Astrocyte of the cerebellum (primary cell): ENCODE data around the gene UBP1.
"Not testable (repeated sequence)": the region's sequence is repeated elsewhere in the genome, so short reads cannot be mapped to it uniquely, and the experiment has no call there.

Experiments
- DNase-seq: peaks from one replicate; pipeline ENCODE4 v3.0.0-alpha.2; 2011; ENCODE audit warnings: low read depth
- H3K4me3 ChIP-seq: 2 replicates; pipeline ENCODE4 v1.5.1; 2011; ENCODE audit warnings: mild to moderate bottlenecking, low read depth, low read length, moderate library complexity
- CTCF ChIP-seq: IDR thresholded peaks from 2 replicates; pipeline ENCODE4 v1.5.1; 2012; ENCODE audit warnings: low read length, low read depth, moderate library complexity, mild to moderate bottlenecking; ENCODE audit errors: missing control alignments
- in situ Hi-C: cut with HindIII; loops from 2 replicates; pipeline ENCODE4 v1.10.0; 2017; ENCODE audit warnings: low sequenced_read_pairs

UBP1 gene

GRCh38 chr3:33433843-33434242, 6.4 kb downstream of the UBP1 start:
- in situ Hi-C loops: no loop called here
- H3K4me3 ChIP-seq: no peak overlapping the region
- DNase-seq: no peak
- TF ChIP-seq CTCF: no peak

- no peak for TF ChIP-seq CTCF
- no peak overlapping the region for H3K4me3 ChIP-seq
- in situ Hi-C loops: no loop called here
- DNase-seq: no peak
Observed at GRCh38 chr3:33430571-33430970, 9.6 kb downstream of the UBP1 start.

- DNase-seq: no peak
- no peak overlapping the region for H3K4me3 ChIP-seq
- TF ChIP-seq CTCF: no peak
- in situ Hi-C loops: no loop called here
Observed at GRCh38 chr3:33430061-33430460, 10.1 kb downstream of the UBP1 start.

- in situ Hi-C loops, DNase-seq, H3K4me3 ChIP-seq: not testable (repeated sequence)
Observed at GRCh38 chr3:33429306-33429705, 10.9 kb downstream of the UBP1 start.

- H3K4me3 ChIP-seq: no peak overlapping the region
- in situ Hi-C loops: no loop called here
- TF ChIP-seq CTCF: no peak
- no peak for DNase-seq
Observed at GRCh38 chr3:33428734-33429133, 11.5 kb downstream of the UBP1 start.

GRCh38 chr3:33426630-33427317, 13.4 kb downstream of the UBP1 start:
- TF ChIP-seq CTCF: no peak
- in situ Hi-C loops: no loop called here
- DNase-seq: no peak
- no peak overlapping the region for H3K4me3 ChIP-seq

GRCh38 chr3:33426068-33426467, 14.1 kb downstream of the UBP1 start:
- in situ Hi-C loops: no loop called here

More at GRCh38 chr3:33426068-33426467, 14.1 kb downstream of the UBP1 start:
- TF ChIP-seq CTCF: no peak
- peak; percentile 77 for DNase-seq
- H3K4me3 ChIP-seq: no peak overlapping the region
